B cell (primary cell): ENCODE measurements around the gene OR51B4.

Experiments
- CTCF ChIP-seq: fragments of 200-600 bp; IDR thresholded peaks from one replicate; pipeline ENCODE4 v1.8.0; 2022; ENCODE audit warnings: antibody characterized with exemption, mild to moderate bottlenecking
- EZH2 ChIP-seq: IDR thresholded peaks from 2 replicates; pipeline ENCODE4 v1.6.1; 2012; ENCODE audit warnings: borderline replicate concordance, low read depth, mild to moderate bottlenecking, moderate library complexity, low read length; ENCODE audit not compliant: insufficient read depth, poor library complexity, severe bottlenecking

- no peak for TF ChIP-seq CTCF
- TF ChIP-seq EZH2, result no peak
Measured at GRCh38 chr11:5286351-5286750, 15.4 kb downstream of the OR51B4 start.
